NB4 (cell line): Measurements from ENCODE around the gene CCDC97.

Experiments used
- POLR2A ChIP-seq: IDR thresholded peaks from 2 replicates; pipeline ENCODE4 v1.6.1; 2011; ENCODE audit warnings: mild to moderate bottlenecking; ENCODE audit not compliant: insufficient read length; ENCODE audit errors: extremely low read depth
- TF ChIP-seq, protein P1 (sequence below): IDR thresholded peaks from 2 replicates; pipeline ENCODE4 v1.6.1; 2011; ENCODE audit warnings: low read depth, low read length

DNA sequence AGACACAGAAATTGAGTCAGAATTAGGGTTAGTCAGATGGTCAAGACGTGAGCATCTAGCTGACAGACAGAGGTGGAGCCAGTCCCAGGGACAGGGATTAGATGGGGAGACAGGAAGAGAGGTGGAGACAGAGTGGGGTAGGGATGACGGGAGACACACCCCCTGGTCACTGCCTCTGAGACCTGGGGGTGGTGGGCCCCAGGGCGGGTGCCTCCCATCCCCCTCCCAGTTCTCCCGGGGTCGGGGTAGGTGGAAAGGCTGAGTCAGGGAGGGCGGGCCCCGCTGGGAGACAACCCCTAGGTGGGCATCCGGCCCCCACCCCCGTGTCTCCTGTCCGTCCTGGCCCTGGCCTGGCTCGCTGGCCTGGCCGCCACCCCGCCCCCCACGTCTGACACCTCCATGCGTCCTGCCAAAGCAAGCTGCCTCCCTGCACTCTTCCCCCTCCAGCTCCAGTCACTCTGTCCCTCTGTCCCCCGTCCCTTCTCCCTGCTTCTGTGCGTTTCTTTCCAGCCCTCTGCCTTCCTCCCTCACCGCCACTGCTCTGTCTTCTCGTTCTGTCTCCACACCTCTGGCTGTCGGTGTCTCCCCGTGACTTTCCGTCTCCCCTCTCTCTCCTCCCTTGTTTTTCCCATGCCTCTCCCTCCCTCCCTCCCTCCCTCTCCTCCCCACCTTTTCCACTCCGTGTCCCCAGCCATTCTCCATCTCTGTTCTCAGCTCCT, 15.1 kb downstream of the CCDC97 start:
- TF ChIP-seq POLR2A: no peak
- TF ChIP-seq, protein P1, sequence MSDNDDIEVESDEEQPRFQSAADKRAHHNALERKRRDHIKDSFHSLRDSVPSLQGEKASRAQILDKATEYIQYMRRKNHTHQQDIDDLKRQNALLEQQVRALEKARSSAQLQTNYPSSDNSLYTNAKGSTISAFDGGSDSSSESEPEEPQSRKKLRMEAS: no peak
